OCI-LY7 (cell line): ENCODE results near the gene PPCDC. TPM values are rescaled to one million over a fixed set of nuclear protein-coding genes. Genes with fewer than 3 reads are reported as not detected.
"Not testable (repeated sequence)": the region's sequence is repeated elsewhere in the genome, so short reads cannot be mapped to it uniquely, and the experiment has no call there.

Experiments used
- BruUV-seq: library from RNA; stranded (reverse); fragments of 400-500 nt; replicated peaks from 2 replicates; lab custom pipeline; 2021; lab: Mats Ljungman, UMichigan
- CTCF ChIA-PET: fragments of 300-600 bp; sonication (Branson Sonifier 250); formaldehyde crosslinking; loops from one replicate; lab custom pipeline; 2022; ENCODE audit warnings: antibody characterized with exemption; ENCODE audit not compliant: unreplicated experiment; lab: Charles Lee
- POLR2A ChIA-PET: fragments of 300-600 bp; sonication (Branson Sonifier 250); formaldehyde crosslinking; loops from one replicate; lab custom pipeline; 2022; ENCODE audit warnings: antibody characterized with exemption; lab: Charles Lee
- DNase-seq: peaks from one replicate; pipeline ENCODE4 v3.0.0-alpha.2; 2015; ENCODE audit warnings: low spot score
- H2AFZ ChIP-seq: fragments of 200-600 bp; sonication (generic), shearing (Covaris generic); 2 replicates; pipeline ENCODE4 v1.6.1; 2014; ENCODE audit warnings: mild to moderate bottlenecking, antibody characterized with exemption, low read length, moderate library complexity
- H3K27ac ChIP-seq: fragments of 200-600 bp; sonication (generic); 2 replicates; pipeline ENCODE4 v1.5.1; 2014; ENCODE audit warnings: mixed run types, low read depth, mild to moderate bottlenecking, moderate library complexity, low read length, inconsistent platforms; ENCODE audit not compliant: poor library complexity, severe bottlenecking
- H3K36me3 ChIP-seq: fragments of 200-600 bp; sonication (generic); 2 replicates; pipeline ENCODE4 v1.6.1; 2014; ENCODE audit warnings: mild to moderate bottlenecking, antibody characterized with exemption, low read length, moderate library complexity, mixed read lengths; ENCODE audit not compliant: insufficient read depth
- H3K4me1 ChIP-seq: fragments of 200-600 bp; sonication (generic); 2 replicates; pipeline ENCODE4 v1.5.1; 2014; ENCODE audit warnings: mild to moderate bottlenecking, low read length; ENCODE audit not compliant: insufficient read depth, poor library complexity, severe bottlenecking
- H3K4me2 ChIP-seq: fragments of 200-600 bp; sonication (generic); 2 replicates; pipeline ENCODE4 v1.6.1; 2014; ENCODE audit warnings: mild to moderate bottlenecking, low read length
- H3K4me3 ChIP-seq: fragments of 200-600 bp; sonication (generic); 2 replicates; pipeline ENCODE4 v1.5.1; 2014; ENCODE audit warnings: mild to moderate bottlenecking, low read depth, low read length; ENCODE audit not compliant: poor library complexity, severe bottlenecking
- H3K79me2 ChIP-seq: fragments of 200-600 bp; sonication (generic); 2 replicates; pipeline ENCODE4 v1.6.1; 2016; ENCODE audit warnings: low read depth, mild to moderate bottlenecking, low read length, moderate library complexity, mixed read lengths; ENCODE audit not compliant: insufficient read depth
- H3K9me2 ChIP-seq: fragments of 200-600 bp; sonication (generic); 2 replicates; pipeline ENCODE4 v1.6.1; 2016; ENCODE audit warnings: mild to moderate bottlenecking, low read length, mixed read lengths; ENCODE audit not compliant: insufficient read depth
- H3K9me3 ChIP-seq: fragments of 200-600 bp; sonication (generic); 2 replicates; pipeline ENCODE4 v1.6.1; 2014; ENCODE audit warnings: mild to moderate bottlenecking, mixed run types, low read length, mixed read lengths
- H4K20me1 ChIP-seq: fragments of 200-600 bp; sonication (generic); 2 replicates; pipeline ENCODE4 v1.6.1; 2014; ENCODE audit warnings: mild to moderate bottlenecking, antibody characterized with exemption, low read length, moderate library complexity, mixed read lengths; ENCODE audit not compliant: insufficient read depth
- CTCF ChIP-seq: fragments of 200-600 bp; sonication (generic); conservative IDR thresholded peaks from 2 replicates; pipeline ENCODE4 v1.5.1; 2014; ENCODE audit warnings: mild to moderate bottlenecking, antibody characterized with exemption, low read length, moderate library complexity, mixed read lengths
- EZH2phosphoT487 ChIP-seq: fragments of 200-600 bp; sonication (generic); IDR thresholded peaks from 2 replicates; pipeline ENCODE4 v1.6.1; 2018; ENCODE audit warnings: low read depth, borderline replicate concordance, mild to moderate bottlenecking, mixed run types, antibody characterized with exemption, low read length, moderate library complexity, mixed read lengths
- intact Hi-C: fragments of 100-400 bp; cut with micrococcal nuclease; formaldehyde crosslinking; loops from one replicate; pipeline ENCODE4 v1.10.0; 2022; ENCODE audit not compliant: unreplicated experiment
- total RNA-seq, 2 experiments: library from RNA; depleted of rRNA in 1 of 2; stranded (reverse); fragments of >200 nt in 1 of 2; shearing (Covaris generic) in 1 of 2; gene quantifications; 2 replicates each; pipeline ENCODE4 v1.2.3, GENCODE V29; 2014 to 2022

PPCDC gene
- total RNA-seq, 2 experiments from 2014 or later: 44.3 to 48.3 TPM

GRCh38 chr15:75081150-75081549, 57.8 kb downstream of the PPCDC start:
- H3K4me3 ChIP-seq: no peak overlapping the region
- H3K27ac ChIP-seq: no peak overlapping the region
- H2AFZ ChIP-seq: no peak overlapping the region
- intact Hi-C loops: no loop called here
- no peak for TF ChIP-seq EZH2phosphoT487
- no peak for TF ChIP-seq CTCF
- H4K20me1 ChIP-seq: no peaks in the 10 kb centered on the region
- no peak overlapping the region for H3K4me2 ChIP-seq
- no peaks in the 10 kb centered on the region for H3K79me2 ChIP-seq
- ChIA-PET POLR2A (no interaction called here), CTCF (no interaction called here)
- peaks cover 11% of the 10 kb centered on the region for H3K9me3 ChIP-seq
- no peaks in the 10 kb centered on the region for H3K9me2 ChIP-seq
- BruUV-seq: no TSS peak
- H3K4me1 ChIP-seq: no peaks in the 10 kb centered on the region
- no peaks in the 10 kb centered on the region for H3K36me3 ChIP-seq
- DNase-seq: no peak

- Histone ChIP-seq H3K9me2 (no peaks in the 10 kb centered on the region), H3K4me1 (no peaks in the 10 kb centered on the region), H3K27ac (no peak overlapping the region), H3K4me2 (no peak overlapping the region), H2AFZ (no peak overlapping the region), H4K20me1 (no peaks in the 10 kb centered on the region), H3K9me3 (no peaks in the 10 kb centered on the region), H3K79me2 (no peaks in the 10 kb centered on the region), H3K36me3 (no peaks in the 10 kb centered on the region), H3K4me3 (no peak overlapping the region)
- TF ChIP-seq CTCF (no peak), EZH2phosphoT487 (no peak)
- CTCF ChIA-PET: no interaction called here
- BruUV-seq: TSS peak; percentile 4
- POLR2A ChIA-PET: interaction anchor here (0.6 kb wide), 1 partner anchor 34 kb away, joined by 3 read pairs; no protein-coding TSS in a partner anchor
- intact Hi-C loops: no loop called here
- DNase-seq: no peak
Observed at GRCh38 chr15:75082689-75083088, 59.3 kb downstream of the PPCDC start.

- H3K4me3 ChIP-seq, H4K20me1 ChIP-seq, H3K27ac ChIP-seq, CTCF ChIA-PET, H2AFZ ChIP-seq, H3K4me1 ChIP-seq, DNase-seq, BruUV-seq, H3K79me2 ChIP-seq, H3K9me3 ChIP-seq, intact Hi-C loops, H3K4me2 ChIP-seq, H3K9me2 ChIP-seq, H3K36me3 ChIP-seq: not testable (repeated sequence)
- POLR2A ChIA-PET: interaction anchor here (0.7 kb wide), 1 partner anchor 96 kb away, joined by 3 read pairs; no protein-coding TSS in a partner anchor
Observed at GRCh38 chr15:75085708-75086107, 62.3 kb downstream of the PPCDC start.
